Natural killer cell treated with Interleukin-12 subunit alpha and Interleukin-12 subunit beta and Interleukin-15 and Interleukin-18, amount 100 ng/mL, for 72 hours (primary cell): ENCODE measurements around the gene SP6. TPM values are rescaled to one million over a fixed set of nuclear protein-coding genes. Genes with fewer than 3 reads are reported as not detected.

ENCODE experiments used
- ATAC-seq, 2 donors: fragments of 150-1000 bp; cut with Tn5 transposase in 1 of 2; sonication (Bioruptor Pico), chemical (Tn5 transposase) in 1 of 2; 2 replicates each; pipeline ENCODE4 v1.10.0; 2021
- DNase-seq: peaks from one replicate; pipeline ENCODE4 v3.0.0; 2022; ENCODE audit warnings: low spot score
- H3K27ac Mint-ChIP-seq, 2 donors: 1 replicate in 1 of 2; 2 replicates in 1 of 2; pipeline ENCODE4 v1.8.0; 2022; ENCODE audit warnings: mixed read lengths in 2 of 2, mild to moderate bottlenecking in 1 of 2, moderate library complexity in 1 of 2
- H3K27me3 Mint-ChIP-seq, 2 donors: 1 replicate in 1 of 2; 2 replicates in 1 of 2; pipeline ENCODE4 v1.8.0; 2022; ENCODE audit warnings: mixed read lengths in 2 of 2
- H3K36me3 Mint-ChIP-seq: one replicate; pipeline ENCODE4 v1.8.0; 2022; ENCODE audit warnings: mixed read lengths
- H3K4me1 Mint-ChIP-seq, 2 donors: 1 replicate in 1 of 2; 2 replicates in 1 of 2; pipeline ENCODE4 v1.8.0; 2022; ENCODE audit warnings: low read depth in 2 of 2, mixed read lengths in 2 of 2, mild to moderate bottlenecking in 1 of 2
- H3K4me3 Mint-ChIP-seq: one replicate; pipeline ENCODE4 v1.8.0; 2022; ENCODE audit warnings: mixed read lengths
- H3K9me3 Mint-ChIP-seq: 2 replicates; pipeline ENCODE4 v1.8.0; 2022; ENCODE audit warnings: mixed read lengths
- total RNA-seq, 2 donors: library from RNA; stranded (reverse); gene quantifications; one replicate each; pipeline ENCODE4 v1.2.3, GENCODE V29; 2022

The SP6 gene
- total RNA-seq, result under 1 TPM in 1 of 2 donors, not detected in 1; 0.24 TPM

DNA sequence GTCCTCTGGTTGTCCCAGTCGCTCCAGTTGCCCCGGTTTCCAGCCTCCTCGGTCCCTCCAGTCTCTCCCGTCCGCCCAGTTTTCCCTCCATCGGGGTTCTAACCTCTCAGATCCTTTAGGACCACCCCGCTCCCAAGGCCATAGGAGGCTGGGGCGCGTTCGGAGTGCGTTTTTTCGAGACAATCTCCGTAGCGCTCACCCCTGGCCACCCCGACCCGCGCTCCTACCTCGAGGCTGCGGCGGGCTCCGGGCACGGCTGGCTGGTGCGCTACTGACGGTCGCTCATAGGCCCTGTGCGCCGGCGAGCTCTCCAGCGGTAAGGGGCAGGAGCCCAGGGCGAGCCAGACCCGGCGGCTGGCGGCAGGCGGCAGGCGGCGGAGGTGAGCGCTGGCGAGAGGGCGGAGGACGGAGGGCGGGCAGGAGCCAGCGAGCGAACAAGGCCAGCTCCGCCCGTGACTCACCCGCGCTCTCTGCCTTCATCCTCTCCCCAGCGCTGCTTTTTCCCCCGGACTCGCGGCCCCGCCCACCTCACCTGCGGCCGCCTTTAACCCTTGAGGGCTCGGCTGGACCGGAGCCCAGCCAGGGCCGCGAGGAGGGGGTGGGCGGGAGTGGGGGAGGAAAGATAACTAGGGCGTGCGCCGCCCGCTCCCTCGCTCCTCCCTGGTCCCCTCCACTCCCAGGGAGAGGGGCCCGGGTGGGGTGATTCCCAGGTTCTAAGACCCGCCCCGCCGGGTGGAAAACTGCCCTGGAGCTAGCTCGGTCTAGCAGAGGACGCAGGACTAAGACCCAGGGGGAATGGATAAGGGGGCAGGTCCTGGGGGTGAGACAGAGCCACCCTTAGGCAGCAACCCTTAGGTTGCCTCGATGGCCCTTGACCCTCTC is at the start of gene SP6:
Gene SP6, minus strand, starts transcription at position 472 of the 882 bp plus-strand sequence. CDS start 2,734 bp downstream, outside the sequence.
- peak; percentile 79 for DNase-seq
- no peaks in the 10 kb centered on the region for H3K9me3 Mint-ChIP-seq
- no peak within 1 kb of the TSS for H3K27ac Mint-ChIP-seq
- peaks cover 9 to 26% of the 10 kb centered on the region in 2 donors for H3K4me1 Mint-ChIP-seq
- ATAC-seq, result peak; percentile 86 to 89
- peak within 1 kb of the TSS; percentile 38 for H3K4me3 Mint-ChIP-seq
- peaks cover 60 to 65% of the 10 kb centered on the region in 2 donors for H3K27me3 Mint-ChIP-seq
- no peaks in the 10 kb centered on the region for H3K36me3 Mint-ChIP-seq

- no peak for DNase-seq
- Mint-ChIP-seq H3K9me3 (no peaks in the 10 kb centered on the region), H3K4me1 (peaks cover 34 to 38% of the 10 kb centered on the region in 2 donors), H3K27me3 (no peaks in the 10 kb centered on the region), H3K4me3 (no peak overlapping the region), H3K27ac (no peak overlapping the region), H3K36me3 (no peaks in the 10 kb centered on the region)
- no peak for ATAC-seq
Measured at GRCh38 chr17:47899643-47900042, 48.7 kb upstream of the SP6 start.

- no peak overlapping the region for H3K4me3 Mint-ChIP-seq
- ATAC-seq (no peak), DNase-seq (no peak)
- H3K27me3 Mint-ChIP-seq, result no peaks in the 10 kb centered on the region
- no peaks in the 10 kb centered on the region for H3K9me3 Mint-ChIP-seq
- no peaks in the 10 kb centered on the region for H3K36me3 Mint-ChIP-seq
- peaks cover 41 to 43% of the 10 kb centered on the region in 2 donors for H3K4me1 Mint-ChIP-seq
- no peak overlapping the region for H3K27ac Mint-ChIP-seq
Measured at GRCh38 chr17:47898241-47898640, 47.3 kb upstream of the SP6 start.

DNA sequence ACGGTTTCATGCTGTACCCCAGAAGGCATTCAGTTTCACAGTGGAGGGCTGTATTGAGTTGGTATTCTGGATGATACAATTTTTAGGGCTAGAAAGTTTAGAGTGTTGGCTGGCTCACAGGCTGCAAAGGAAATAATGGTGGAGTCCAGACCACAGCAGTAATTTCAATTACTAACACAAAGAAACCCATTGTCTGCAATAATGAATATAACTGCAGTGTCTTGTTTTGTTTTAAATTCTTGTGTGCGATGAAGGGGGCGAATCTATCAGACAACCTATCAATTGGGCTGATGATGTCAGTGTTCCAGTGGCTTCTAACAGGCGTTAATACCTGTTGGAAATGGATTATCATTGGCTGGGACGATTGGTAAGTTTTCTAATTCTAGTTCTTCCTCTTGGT is 46.6 kb upstream of the SP6 start:
- Mint-ChIP-seq H3K4me3 (peak overlapping the region; percentile 92), H3K27ac (peak overlapping the region; percentile 87 to 94), H3K4me1 (peaks cover 41 to 43% of the 10 kb centered on the region in 2 donors), H3K36me3 (no peaks in the 10 kb centered on the region), H3K9me3 (no peaks in the 10 kb centered on the region), H3K27me3 (no peaks in the 10 kb centered on the region)
- ATAC-seq, result no peak
- no peak for DNase-seq

DNA sequence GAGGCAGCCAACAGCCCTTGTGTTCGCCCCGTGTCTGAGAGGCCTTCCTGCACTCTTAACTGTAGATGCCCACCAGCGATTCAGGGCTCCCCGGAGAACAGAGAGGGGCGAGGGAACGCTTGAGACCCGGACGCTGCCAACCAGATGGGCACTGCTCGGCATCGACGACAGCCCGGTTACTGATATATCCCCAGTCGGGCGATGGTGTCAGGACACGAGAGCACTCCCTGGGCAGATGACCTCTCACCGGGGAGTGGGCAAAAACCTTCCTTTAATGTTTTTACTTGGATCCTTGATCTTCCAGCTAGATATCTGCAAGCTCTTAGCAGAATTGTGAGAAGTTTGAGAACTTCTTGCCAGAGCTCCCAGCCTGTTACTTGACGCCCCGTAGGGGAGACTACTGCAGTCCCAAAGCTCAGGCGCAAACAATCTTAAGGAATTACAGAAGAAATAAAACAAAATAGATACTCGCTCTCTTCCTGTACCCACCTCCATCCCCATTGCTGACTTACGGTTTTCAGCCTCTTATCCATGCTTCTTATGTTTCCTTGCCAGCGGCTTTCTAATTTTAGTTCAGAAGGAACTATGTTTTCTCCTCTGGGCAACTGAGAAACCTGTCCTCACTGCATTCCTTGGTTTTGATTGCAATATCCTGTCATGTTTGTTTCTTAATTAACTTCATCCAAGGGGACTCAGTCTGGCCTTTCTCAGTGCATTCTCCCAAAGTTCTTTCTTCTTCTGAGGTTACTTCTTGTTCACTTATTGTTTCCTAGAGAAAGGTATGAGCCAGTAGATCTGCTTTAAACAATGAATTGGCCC is 45.9 kb upstream of the SP6 start:
- no peaks in the 10 kb centered on the region for H3K9me3 Mint-ChIP-seq
- H3K27me3 Mint-ChIP-seq, result no peaks in the 10 kb centered on the region
- no peaks in the 10 kb centered on the region for H3K36me3 Mint-ChIP-seq
- peak overlapping the region; percentile 87 to 94 for H3K27ac Mint-ChIP-seq
- DNase-seq (no peak), ATAC-seq (no peak)
- H3K4me1 Mint-ChIP-seq, result peaks cover 37% of the 10 kb centered on the region in 2 donors
- H3K4me3 Mint-ChIP-seq, result peak overlapping the region; percentile 92

- DNase-seq (peak; percentile 99), ATAC-seq (peak; percentile 94 to 95)
- Mint-ChIP-seq H3K4me1 (peaks cover 41 to 44% of the 10 kb centered on the region in 2 donors), H3K36me3 (no peaks in the 10 kb centered on the region), H3K27me3 (no peaks in the 10 kb centered on the region), H3K27ac (peak within 1 kb of the TSS; percentile 87 to 94), H3K4me3 (peak within 1 kb of the TSS; percentile 99), H3K9me3 (no peaks in the 10 kb centered on the region)
Measured at GRCh38 chr17:47895856-47896671, 45.1 kb upstream of the SP6 start, which contains the start of gene SP2. SP2 (plus strand) TSS chr17:47896236; CDS start chr17:47896287, 51 bp downstream.

DNA sequence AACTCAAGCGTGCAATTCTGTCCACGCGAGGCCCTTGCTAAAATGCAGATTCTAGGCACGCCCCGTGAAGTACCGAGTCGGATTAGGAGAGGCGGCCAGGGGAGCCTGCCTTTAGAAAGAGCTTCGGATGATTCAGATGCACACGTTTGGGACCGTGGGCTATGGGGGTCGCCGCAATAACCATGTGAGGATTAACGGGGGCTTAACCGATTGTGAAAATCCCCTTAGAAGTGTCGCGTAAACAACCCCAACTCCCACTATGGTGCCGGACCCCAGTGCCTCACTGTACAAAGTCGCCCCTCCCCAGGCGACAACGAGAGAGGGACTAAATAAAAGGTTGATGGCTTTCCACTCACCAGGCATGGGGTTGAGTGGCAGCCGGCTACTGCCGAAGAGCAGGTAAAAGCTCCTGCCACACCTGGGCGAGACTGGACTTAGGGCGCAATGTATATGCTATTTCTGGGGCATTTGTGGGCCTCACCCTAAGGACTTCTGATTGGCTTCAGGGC is 44.4 kb upstream of the SP6 start:
- Mint-ChIP-seq H3K4me1 (peaks cover 41 to 44% of the 10 kb centered on the region in 2 donors), H3K27me3 (no peaks in the 10 kb centered on the region), H3K9me3 (no peaks in the 10 kb centered on the region), H3K27ac (peak overlapping the region; percentile 87 to 94), H3K36me3 (no peaks in the 10 kb centered on the region), H3K4me3 (peak overlapping the region; percentile 99)
- ATAC-seq, result no peak
- no peak for DNase-seq

DNA sequence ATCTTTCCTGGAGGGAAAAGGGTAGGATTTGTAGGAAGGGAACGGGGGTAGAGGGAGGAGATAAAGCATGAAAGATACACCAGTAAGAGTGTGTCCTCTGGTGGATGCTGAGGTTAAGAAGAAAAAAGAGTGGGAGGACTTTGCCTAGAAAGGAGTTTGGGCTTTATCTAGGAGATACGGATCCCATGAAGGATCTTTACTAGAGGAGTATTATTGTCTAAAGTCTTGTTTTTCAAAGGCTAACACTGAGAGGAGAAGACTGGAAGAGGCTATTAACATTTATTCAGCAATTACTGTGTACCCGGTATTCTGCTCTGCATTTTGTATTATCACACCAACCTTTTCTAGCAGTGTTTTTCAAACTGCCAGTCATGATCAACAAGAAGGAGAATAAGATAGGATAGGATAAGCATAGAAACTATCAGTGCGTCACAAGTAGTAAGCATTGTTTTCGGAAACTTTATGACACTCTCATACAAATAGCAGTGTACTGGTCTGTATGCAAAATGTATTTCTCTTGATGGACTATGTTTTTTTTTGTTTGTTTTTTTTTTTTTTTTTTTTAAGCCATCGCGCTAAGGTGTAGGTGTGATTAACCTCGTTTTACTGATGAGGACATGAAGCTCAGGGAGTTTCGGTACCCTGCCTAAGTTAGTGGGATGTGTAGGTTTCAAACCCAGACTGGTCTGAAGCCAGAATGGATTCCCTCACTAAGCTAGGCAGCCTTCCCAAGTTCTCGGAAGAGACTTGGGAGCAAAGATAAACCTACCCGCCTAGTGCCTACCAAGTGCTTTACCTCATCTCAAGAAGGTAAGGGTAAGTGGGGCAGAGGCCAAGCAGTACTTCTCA is 43.8 kb upstream of the SP6 start:
- H3K27ac Mint-ChIP-seq, result peak overlapping the region; percentile 87 to 94
- H3K9me3 Mint-ChIP-seq, result no peaks in the 10 kb centered on the region
- DNase-seq (no peak), ATAC-seq (no peak)
- no peaks in the 10 kb centered on the region for H3K36me3 Mint-ChIP-seq
- H3K27me3 Mint-ChIP-seq, result no peaks in the 10 kb centered on the region
- H3K4me1 Mint-ChIP-seq, result peaks cover 40 to 44% of the 10 kb centered on the region in 2 donors
- H3K4me3 Mint-ChIP-seq, result peak overlapping the region; percentile 99

DNA sequence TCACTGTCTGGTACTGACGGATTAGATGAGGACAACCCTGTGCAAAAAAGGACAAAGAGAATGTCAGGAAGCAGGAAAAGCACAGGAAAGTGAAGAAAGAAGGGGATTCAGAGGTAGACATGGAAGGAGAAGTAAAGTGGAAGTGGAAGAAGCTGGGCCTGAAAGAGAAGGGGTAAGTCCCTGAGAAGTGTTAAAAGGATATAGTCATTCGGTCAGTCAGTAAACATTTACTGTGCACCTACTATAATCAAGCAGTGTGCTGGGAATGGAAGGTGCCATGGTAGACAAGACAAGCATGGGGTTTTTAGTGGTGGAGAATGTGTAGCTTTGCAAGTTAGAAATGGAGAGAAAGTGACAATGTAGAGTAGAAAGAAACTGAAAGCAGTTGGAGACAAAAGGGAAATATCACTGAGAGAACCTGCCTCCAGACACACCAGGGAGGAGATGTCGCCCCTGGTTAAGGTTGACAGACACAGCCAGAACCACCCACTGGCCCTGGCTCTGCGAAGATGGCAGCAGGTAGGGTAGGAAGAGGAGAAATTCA is 40.7 kb upstream of the SP6 start:
- Mint-ChIP-seq H3K4me1 (peaks cover 22 to 32% of the 10 kb centered on the region in 2 donors), H3K27ac (peak overlapping the region in 1 of 2 donors; percentile 9)
- ATAC-seq, result no peak

GRCh38 chr17:47889734-47890529 is 39.0 kb upstream of the SP6 start:
- H3K9me3 Mint-ChIP-seq, result no peaks in the 10 kb centered on the region
- peak; percentile 89 to 90 for ATAC-seq
- no peaks in the 10 kb centered on the region for H3K27me3 Mint-ChIP-seq
- no peaks in the 10 kb centered on the region for H3K36me3 Mint-ChIP-seq
- H3K27ac Mint-ChIP-seq, result peak overlapping the region in 1 of 2 donors; percentile 50
- H3K4me1 Mint-ChIP-seq, result peaks cover 22 to 23% of the 10 kb centered on the region in 2 donors
- DNase-seq, result peak; percentile 93
- H3K4me3 Mint-ChIP-seq, result no peak overlapping the region

More for the DNA sequence above, 40.7 kb upstream of the SP6 start:
- Mint-ChIP-seq H3K27me3 (no peaks in the 10 kb centered on the region), H3K9me3 (no peaks in the 10 kb centered on the region), H3K36me3 (no peaks in the 10 kb centered on the region), H3K4me3 (peak overlapping the region; percentile 1)
- DNase-seq, result no peak

GRCh38 chr17:47888293-47888692 is 37.3 kb upstream of the SP6 start:
- H3K27me3 Mint-ChIP-seq, result no peaks in the 10 kb centered on the region
- DNase-seq, result no peak
- no peak overlapping the region for H3K27ac Mint-ChIP-seq
- H3K4me3 Mint-ChIP-seq, result no peak overlapping the region
- no peaks in the 10 kb centered on the region for H3K9me3 Mint-ChIP-seq
- H3K36me3 Mint-ChIP-seq, result no peaks in the 10 kb centered on the region
- H3K4me1 Mint-ChIP-seq, result peaks cover 8 to 11% of the 10 kb centered on the region in 2 donors
- ATAC-seq, result no peak
